AG04450 (cell line): ENCODE results near the gene PROZ. TPM values are rescaled to one million over a fixed set of nuclear protein-coding genes. Genes with fewer than 3 reads are reported as not detected.

Experiments
- CTCF ChIA-PET: fragments of 300-600, 350-600 bp; formaldehyde crosslinking; extraction: SDS; loops from one replicate; lab custom pipeline; 2022; ENCODE audit warnings: antibody characterized with exemption, inconsistent platforms; lab: Charles Lee
- POLR2A ChIA-PET: fragments of 350-600 bp; formaldehyde crosslinking; extraction: SDS; loops from one replicate; lab custom pipeline; 2021; ENCODE audit warnings: antibody characterized with exemption, inconsistent platforms; lab: Yijun Ruan, JAX
- DNase-seq: peaks from one replicate; pipeline ENCODE4 v3.0.0-alpha.2; 2011; ENCODE audit warnings: low read depth, low spot score
- H3K27ac ChIP-seq: one replicate; pipeline ENCODE4 v1.5.1; 2012; ENCODE audit warnings: low read depth, low read length, control low read depth
- H3K27me3 ChIP-seq: one replicate; pipeline ENCODE4 v1.6.0; 2012; ENCODE audit warnings: low read length; ENCODE audit not compliant: control insufficient read depth, insufficient read depth
- H3K4me3 ChIP-seq: 2 replicates; pipeline ENCODE4 v1.5.1; 2011; ENCODE audit warnings: mild to moderate bottlenecking, low read depth, low read length, control low read depth
- H3K9me3 ChIP-seq: 2 replicates; pipeline ENCODE4 v1.5.1; 2012; ENCODE audit warnings: low read length; ENCODE audit not compliant: control insufficient read depth, insufficient read depth
- CTCF ChIP-seq: IDR thresholded peaks from 2 replicates; pipeline ENCODE4 v1.5.1; 2011; ENCODE audit warnings: low read depth, low read length, control low read depth, inconsistent platforms
- polyA plus RNA-seq: library from polyadenylated mRNA; depleted of rRNA; stranded (reverse); fragments of >200 nt; gene quantifications from 2 replicates; pipeline ENCODE4 v1.2.3, GENCODE V29; 2011

The PROZ gene
- polyA plus RNA-seq, 1 experiment = not detected

- peaks cover 4% of the 10 kb centered on the region for H3K27me3 ChIP-seq
- TF ChIP-seq CTCF = no peak
- POLR2A ChIA-PET = no interaction called here
- no peak for DNase-seq
- H3K27ac ChIP-seq = no peak overlapping the region
- peaks cover 1% of the 10 kb centered on the region; the same call in 1 of the 2 replicates for H3K9me3 ChIP-seq
- CTCF ChIA-PET = no interaction called here
- no peak overlapping the region for H3K4me3 ChIP-seq
Observed at GRCh38 chr13:113135281-113135760, 23.1 kb upstream of the PROZ start.

- ChIA-PET CTCF (no interaction called here), POLR2A (no interaction called here)
- TF ChIP-seq CTCF = no peak
- no peak for DNase-seq
- peaks cover 2% of the 10 kb centered on the region for H3K27me3 ChIP-seq
- no peak overlapping the region for H3K27ac ChIP-seq
- H3K4me3 ChIP-seq = no peak overlapping the region
- H3K9me3 ChIP-seq = no peaks in the 10 kb centered on the region; the same call in 1 of the 2 replicates
Observed at GRCh38 chr13:113137691-113138298, 20.7 kb upstream of the PROZ start.

GRCh38 chr13:113138792-113139551 lies 19.5 kb upstream of the PROZ start:
- ChIA-PET POLR2A (interaction anchor here (0.6 kb wide), 1 partner anchor 10 kb away, joined by 4 read pairs; no protein-coding TSS in a partner anchor), CTCF (no interaction called here)
- Histone ChIP-seq H3K27ac (no peak overlapping the region), H3K27me3 (peaks cover 2% of the 10 kb centered on the region), H3K9me3 (no peaks in the 10 kb centered on the region; the same call in 1 of the 2 replicates), H3K4me3 (no peak overlapping the region)
- DNase-seq = no peak
- no peak for TF ChIP-seq CTCF

- DNase-seq = no peak
- Histone ChIP-seq H3K4me3 (no peak overlapping the region), H3K9me3 (no peaks in the 10 kb centered on the region; the same call in 1 of the 2 replicates), H3K27me3 (peaks cover 5% of the 10 kb centered on the region), H3K27ac (no peak overlapping the region)
- CTCF ChIA-PET = no interaction called here
- POLR2A ChIA-PET = interaction anchor here (0.6 kb wide), 1 partner anchor 11 kb away, joined by 4 read pairs; no protein-coding TSS in a partner anchor
- no peak for TF ChIP-seq CTCF
Observed at GRCh38 chr13:113139577-113139976, 18.9 kb upstream of the PROZ start.
